Endothelial cell of umbilical vein (primary cell): ENCODE measurements around the gene THOC5. TPM values are rescaled to one million over a fixed set of nuclear protein-coding genes. Genes with fewer than 3 reads are reported as not detected.
"Not testable (repeated sequence)": the region's sequence is repeated elsewhere in the genome, so short reads cannot be mapped to it uniquely, and the experiment has no call there.

Experiments
- BruUV-seq: library from RNA; stranded (reverse); fragments of 400-500 nt; replicated peaks from 2 replicates; lab custom pipeline; 2021; lab: Mats Ljungman, UMichigan
- CTCF ChIA-PET: fragments of 300-600, 350-600 bp; sonication (Branson Sonifier 250); formaldehyde crosslinking; loops from one replicate; lab custom pipeline; 2021; ENCODE audit warnings: antibody characterized with exemption, inconsistent platforms; lab: Charles Lee
- POLR2A ChIA-PET: fragments of 300-600, 350-600 bp; sonication (Branson Sonifier 250); formaldehyde crosslinking; loops from one replicate; lab custom pipeline; 2021; ENCODE audit warnings: antibody characterized with exemption, inconsistent platforms; lab: Charles Lee
- DNase-seq: peaks from one replicate; pipeline ENCODE4 v3.0.0-alpha.2; 2011; ENCODE audit warnings: low read depth, low spot score
- FAIRE-seq: peaks from 2 replicates; lab custom pipeline; 2011; peaks lifted over from hg19 to GRCh38; lab: Jason Lieb, UNC
- H2AFZ ChIP-seq: 2 replicates; pipeline ENCODE4 v1.6.0; 2012; ENCODE audit warnings: low read depth, low read length, control low read depth, inconsistent platforms
- H3K27ac ChIP-seq: 2 replicates; pipeline ENCODE4 v1.5.1; 2011; ENCODE audit warnings: low read depth, mild to moderate bottlenecking, control low read depth, low read length, moderate library complexity; ENCODE audit not compliant: insufficient read depth
- H3K27me3 ChIP-seq, 2 experiments: 2 replicates each; pipeline versions ENCODE4 v1.6.0 to v1.6.1; 2011; ENCODE audit warnings: low read length in 2 of 2, mixed read lengths in 1 of 2; ENCODE audit not compliant: control insufficient read depth in 2 of 2, insufficient read depth in 2 of 2
- H3K36me3 ChIP-seq, 2 experiments: 2 replicates in 1 of 2; 3 replicates in 1 of 2; pipeline ENCODE4 v1.5.1; 2011; ENCODE audit warnings: low read length in 2 of 2, mild to moderate bottlenecking in 1 of 2, moderate library complexity in 1 of 2; ENCODE audit not compliant: control insufficient read depth in 2 of 2, insufficient read depth in 2 of 2; ENCODE audit errors: extremely low read depth in 1 of 2
- H3K4me1 ChIP-seq: 3 replicates; pipeline ENCODE4 v1.5.1; 2011; ENCODE audit warnings: mild to moderate bottlenecking, low read length; ENCODE audit not compliant: control insufficient read depth, insufficient read depth; ENCODE audit errors: extremely low read depth
- H3K4me2 ChIP-seq: 2 replicates; pipeline ENCODE4 v1.6.1; 2011; ENCODE audit warnings: low read length, control low read depth, mixed read lengths; ENCODE audit not compliant: insufficient read depth
- H3K4me3 ChIP-seq, 3 experiments: fragments of 200-600 bp in 1 of 3; sonication (generic), shearing (Covaris generic) in 1 of 3; replicated peaks in 1 of 3; 2 replicates each; pipeline ENCODE4 v1.5.1; 2011 to 2016; ENCODE audit warnings: control low read depth in 3 of 3, low read length in 3 of 3, mild to moderate bottlenecking in 2 of 3, inconsistent platforms in 1 of 3, low read depth in 1 of 3, moderate library complexity in 1 of 3; ENCODE audit not compliant: insufficient read depth in 1 of 3
- H3K79me2 ChIP-seq: 2 replicates; pipeline ENCODE4 v1.6.0; 2012; ENCODE audit warnings: low read length, inconsistent platforms; ENCODE audit not compliant: control insufficient read depth, insufficient read depth
- H3K9ac ChIP-seq: replicated peaks from 2 replicates; pipeline ENCODE3; 2011; ENCODE audit warnings: low read length, control low read depth; ENCODE audit not compliant: insufficient read depth; ENCODE audit errors: extremely low read depth
- H3K9me1 ChIP-seq: replicated peaks from 3 replicates; pipeline ENCODE4 v1.6.0; 2011; ENCODE audit warnings: mild to moderate bottlenecking, low read length; ENCODE audit not compliant: control insufficient read depth, insufficient read depth; ENCODE audit errors: extremely low read depth
- H3K9me3 ChIP-seq: replicated peaks from 2 replicates; pipeline ENCODE4 v1.5.1; 2012; ENCODE audit warnings: low read length, inconsistent platforms; ENCODE audit not compliant: control insufficient read depth, insufficient read depth
- H4K20me1 ChIP-seq: replicated peaks from 2 replicates; pipeline ENCODE3; 2011; ENCODE audit warnings: mild to moderate bottlenecking, low read length; ENCODE audit not compliant: control insufficient read depth, insufficient read depth; ENCODE audit errors: extremely low read depth
- FOS ChIP-seq: IDR thresholded peaks from 2 replicates; pipeline ENCODE4 v1.6.1; 2011; ENCODE audit warnings: mild to moderate bottlenecking, low read length, moderate library complexity, borderline replicate concordance; ENCODE audit not compliant: insufficient read depth
- GATA2 ChIP-seq: IDR thresholded peaks from 2 replicates; pipeline ENCODE4 v1.7.0; 2011; ENCODE audit warnings: low read depth, mild to moderate bottlenecking, moderate library complexity, mixed read lengths, low read length; ENCODE audit not compliant: insufficient read length, insufficient read depth
- MYC ChIP-seq: IDR thresholded peaks from one replicate; pipeline ENCODE4 v1.6.1; 2011; ENCODE audit warnings: mild to moderate bottlenecking, low read depth, low read length
- POLR2A ChIP-seq: IDR thresholded peaks from 2 replicates; pipeline ENCODE4 v1.6.1; 2012; ENCODE audit warnings: low read depth, mild to moderate bottlenecking, control low read depth, low read length
- POLR2AphosphoS5 ChIP-seq: IDR thresholded peaks from 2 replicates; pipeline ENCODE4 v1.6.1; 2012; ENCODE audit warnings: low read depth, mild to moderate bottlenecking, control low read depth, low read length, moderate library complexity; ENCODE audit not compliant: insufficient read depth
- dilution Hi-C: fragments of 300-500 bp; cut with MboI; formaldehyde crosslinking; loops from one replicate; pipeline ENCODE4 v1.15.0; 2019; ENCODE audit warnings: low sequenced_read_pairs; ENCODE audit not compliant: extremely low pct_ligation_motif_present
- intact Hi-C: fragments of 100-400 bp; cut with micrococcal nuclease; formaldehyde crosslinking; loops from one replicate; pipeline ENCODE4 v1.10.0; 2022
- polyA plus RNA-seq, 4 experiments: library from polyadenylated mRNA; depleted of rRNA in 3 of 4; stranded (reverse) in 3 of 4; unstranded in 1 of 4; fragments of >200 nt; gene quantifications; 2 replicates each; pipeline versions ENCODE4 v1.2.1 to v1.2.3, GENCODE V29; 2011 to 2012; ENCODE audit warnings: missing spikeins in 1 of 4
- total RNA-seq: library from RNA; stranded (reverse); gene quantifications from 2 replicates; pipeline ENCODE4 v1.2.3, GENCODE V29; 2021
- TF ChIP-seq, protein P1 (sequence below): IDR thresholded peaks from 2 replicates; pipeline ENCODE4 v1.6.1; 2011; ENCODE audit not compliant: insufficient read depth, insufficient read length

THOC5 gene
- total and polyA plus RNA-seq, 2 donors (not counting 3 experiments of a cell fraction or from before 2014, with no cell fraction given) = 35.0 to 82.9 TPM

DNA sequence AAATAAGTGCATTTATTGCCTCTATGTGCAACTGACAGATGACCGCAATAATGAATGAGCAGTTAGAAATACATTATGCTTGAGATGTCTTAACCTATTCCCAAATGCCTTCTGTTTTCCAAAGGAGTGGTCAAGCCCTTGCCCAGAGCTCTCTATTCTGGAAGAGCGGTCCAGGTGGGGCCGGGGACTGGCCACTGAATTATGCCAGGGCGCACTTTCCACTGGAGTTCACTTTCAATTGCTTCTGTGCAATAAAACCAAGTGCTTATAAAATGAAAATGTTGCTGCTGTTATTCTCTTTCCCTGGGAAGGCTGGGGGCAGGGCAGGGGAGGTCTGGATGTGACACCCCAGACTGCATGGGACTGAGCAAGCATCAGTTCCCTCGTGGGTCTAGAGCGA is 62.5 kb downstream of the THOC5 start:
- no TSS peak for BruUV-seq
- Histone ChIP-seq H4K20me1 (no peaks in the 10 kb centered on the region), H3K36me3 (no peaks in the 10 kb centered on the region), H3K4me2 (no peak overlapping the region), H3K9ac (no peak overlapping the region), H3K27ac (no peak overlapping the region), H3K9me1 (no peaks in the 10 kb centered on the region), H3K4me1 (no peaks in the 10 kb centered on the region), H3K79me2 (no peaks in the 10 kb centered on the region), H2AFZ (no peak overlapping the region), H3K27me3 (no peaks in the 10 kb centered on the region), H3K9me3 (no peaks in the 10 kb centered on the region), H3K4me3 (no peak overlapping the region)
- TF ChIP-seq POLR2AphosphoS5 (no peak), MYC (no peak), GATA2 (no peak), POLR2A (no peak), FOS (no peak)
- TF ChIP-seq, protein P1, sequence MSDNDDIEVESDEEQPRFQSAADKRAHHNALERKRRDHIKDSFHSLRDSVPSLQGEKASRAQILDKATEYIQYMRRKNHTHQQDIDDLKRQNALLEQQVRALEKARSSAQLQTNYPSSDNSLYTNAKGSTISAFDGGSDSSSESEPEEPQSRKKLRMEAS = no peak
- CTCF ChIA-PET = interaction anchor here (0.9 kb wide), 1 partner anchor 9 kb away, joined by 3 read pairs; no protein-coding TSS in a partner anchor
- POLR2A ChIA-PET = no interaction called here
- DNase-seq (no peak), FAIRE-seq (no peak)
- dilution Hi-C loops (no loop called here), intact Hi-C loops (no loop called here)

DNA sequence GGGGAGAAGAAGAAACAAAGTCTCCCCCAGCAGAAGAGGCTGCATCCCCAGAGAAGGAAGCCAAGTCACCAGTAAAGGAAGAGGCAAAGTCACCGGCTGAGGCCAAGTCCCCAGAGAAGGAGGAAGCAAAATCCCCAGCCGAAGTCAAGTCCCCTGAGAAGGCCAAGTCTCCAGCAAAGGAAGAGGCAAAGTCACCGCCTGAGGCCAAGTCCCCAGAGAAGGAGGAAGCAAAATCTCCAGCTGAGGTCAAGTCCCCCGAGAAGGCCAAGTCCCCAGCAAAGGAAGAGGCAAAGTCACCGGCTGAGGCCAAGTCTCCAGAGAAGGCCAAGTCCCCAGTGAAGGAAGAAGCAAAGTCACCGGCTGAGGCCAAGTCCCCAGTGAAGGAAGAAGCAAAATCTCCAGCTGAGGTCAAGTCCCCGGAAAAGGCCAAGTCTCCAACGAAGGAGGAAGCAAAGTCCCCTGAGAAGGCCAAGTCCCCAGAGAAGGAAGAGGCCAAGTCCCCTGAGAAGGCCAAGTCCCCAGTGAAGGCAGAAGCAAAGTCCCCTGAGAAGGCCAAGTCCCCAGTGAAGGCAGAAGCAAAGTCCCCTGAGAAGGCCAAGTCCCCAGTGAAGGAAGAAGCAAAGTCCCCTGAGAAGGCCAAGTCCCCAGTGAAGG is 64.3 kb downstream of the THOC5 start:
- H3K27ac ChIP-seq, POLR2A ChIA-PET, H3K4me3 ChIP-seq, H3K9me3 ChIP-seq, H3K9ac ChIP-seq, H3K4me2 ChIP-seq, dilution Hi-C loops, H3K4me1 ChIP-seq, H2AFZ ChIP-seq, DNase-seq, H3K27me3 ChIP-seq, BruUV-seq, H3K9me1 ChIP-seq, H4K20me1 ChIP-seq, H3K79me2 ChIP-seq, FAIRE-seq, H3K36me3 ChIP-seq, intact Hi-C loops: not testable (repeated sequence)
- CTCF ChIA-PET = interaction anchor here (1.2 kb wide), 1 partner anchor 23 kb away, joined by 3 read pairs; no protein-coding TSS in a partner anchor
